ENCODE data around the gene RGMA.
A peak's percentile ranks its signal among the peaks of the same experiment; 100 is the strongest.

RGMA gene

DNA sequence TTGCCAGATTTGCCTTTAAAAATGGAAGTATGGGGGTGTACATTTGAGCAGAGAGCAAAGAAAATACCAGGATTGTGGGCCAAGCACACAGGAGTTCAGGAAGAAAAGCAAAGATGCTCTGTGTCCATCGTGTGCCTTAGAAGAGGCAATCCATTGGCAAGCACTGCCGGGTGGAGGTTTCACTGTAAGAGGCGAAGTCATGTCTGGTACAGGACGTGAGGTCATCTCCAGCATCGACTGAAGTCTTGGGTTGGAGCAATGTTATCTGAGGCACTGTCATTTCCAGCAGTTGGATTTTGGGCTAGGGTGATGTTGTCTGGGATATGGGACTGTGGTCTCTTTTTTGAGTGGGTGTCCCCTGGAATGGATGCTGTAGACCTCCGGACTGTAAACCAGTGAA is 4.8 kb upstream of the RGMA start:
- no peak overlapping the region for H3K4me3 ChIP-seq (ENCODE audit: low read depth, low read length)
- TF ChIP-seq, protein P1, sequence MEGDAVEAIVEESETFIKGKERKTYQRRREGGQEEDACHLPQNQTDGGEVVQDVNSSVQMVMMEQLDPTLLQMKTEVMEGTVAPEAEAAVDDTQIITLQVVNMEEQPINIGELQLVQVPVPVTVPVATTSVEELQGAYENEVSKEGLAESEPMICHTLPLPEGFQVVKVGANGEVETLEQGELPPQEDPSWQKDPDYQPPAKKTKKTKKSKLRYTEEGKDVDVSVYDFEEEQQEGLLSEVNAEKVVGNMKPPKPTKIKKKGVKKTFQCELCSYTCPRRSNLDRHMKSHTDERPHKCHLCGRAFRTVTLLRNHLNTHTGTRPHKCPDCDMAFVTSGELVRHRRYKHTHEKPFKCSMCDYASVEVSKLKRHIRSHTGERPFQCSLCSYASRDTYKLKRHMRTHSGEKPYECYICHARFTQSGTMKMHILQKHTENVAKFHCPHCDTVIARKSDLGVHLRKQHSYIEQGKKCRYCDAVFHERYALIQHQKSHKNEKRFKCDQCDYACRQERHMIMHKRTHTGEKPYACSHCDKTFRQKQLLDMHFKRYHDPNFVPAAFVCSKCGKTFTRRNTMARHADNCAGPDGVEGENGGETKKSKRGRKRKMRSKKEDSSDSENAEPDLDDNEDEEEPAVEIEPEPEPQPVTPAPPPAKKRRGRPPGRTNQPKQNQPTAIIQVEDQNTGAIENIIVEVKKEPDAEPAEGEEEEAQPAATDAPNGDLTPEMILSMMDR (IDR thresholded peaks at IDR 0.05; ENCODE audit: borderline replicate concordance, insufficient read depth, low read depth, low read length) = no peak

DNA sequence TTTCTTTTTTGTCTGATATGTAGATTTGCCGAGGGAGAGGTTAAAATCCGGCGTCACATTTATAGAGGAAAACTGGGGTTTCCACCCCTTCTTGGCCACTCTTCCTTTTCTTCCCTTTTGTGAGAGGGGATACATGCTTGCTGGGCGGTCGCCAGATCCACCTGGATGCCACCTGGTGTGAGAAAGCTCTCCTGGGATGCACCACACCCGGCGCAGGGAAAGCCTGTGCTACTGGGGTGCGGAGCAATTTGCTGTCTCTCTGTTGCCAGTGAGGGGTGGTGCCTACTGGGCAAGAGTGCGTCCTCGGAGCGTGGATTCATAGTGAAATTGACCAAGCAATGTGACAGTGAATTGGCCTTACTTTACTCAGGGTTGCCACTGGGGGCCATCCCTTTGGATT is 2.5 kb upstream of the RGMA start:
- H3K4me3 ChIP-seq (ENCODE audit: low read depth, low read length) = no peak overlapping the region
- TF ChIP-seq, protein P1 (IDR thresholded peaks at IDR 0.05; ENCODE audit: borderline replicate concordance, insufficient read depth, low read depth, low read length) = no peak

DNA sequence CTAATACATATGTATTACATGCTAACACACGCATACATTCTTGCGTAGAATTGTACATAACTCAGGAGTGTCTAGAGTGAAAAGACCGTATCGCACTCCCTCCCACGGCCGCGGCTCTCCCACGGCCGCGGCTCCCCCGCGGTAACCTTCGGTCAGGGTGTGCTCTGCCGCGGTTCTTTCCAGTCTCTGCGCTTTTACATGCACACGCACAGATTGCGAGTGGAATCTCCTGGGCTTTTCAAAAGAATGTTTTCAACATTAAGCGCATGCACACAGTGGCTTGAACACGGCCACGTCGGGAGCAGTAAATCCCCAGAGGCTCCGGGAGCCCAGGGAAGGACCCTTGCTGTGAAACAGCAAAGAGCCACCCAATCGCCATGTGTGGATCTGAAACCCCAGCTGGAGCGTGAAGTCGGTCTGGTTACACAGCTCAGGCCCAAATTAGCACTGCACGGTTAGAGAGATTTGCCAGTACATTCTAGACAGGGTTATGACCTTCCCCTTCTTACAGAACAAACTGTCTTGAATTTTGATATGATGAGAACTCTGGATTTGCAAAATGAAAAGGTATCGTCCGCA is 805 bp upstream of the RGMA start:
- no peak overlapping the region for H3K4me3 ChIP-seq (ENCODE audit: low read depth, low read length)
- TF ChIP-seq, protein P1 (IDR thresholded peaks at IDR 0.05; ENCODE audit: borderline replicate concordance, insufficient read depth, low read depth, low read length) = no peak

DNA sequence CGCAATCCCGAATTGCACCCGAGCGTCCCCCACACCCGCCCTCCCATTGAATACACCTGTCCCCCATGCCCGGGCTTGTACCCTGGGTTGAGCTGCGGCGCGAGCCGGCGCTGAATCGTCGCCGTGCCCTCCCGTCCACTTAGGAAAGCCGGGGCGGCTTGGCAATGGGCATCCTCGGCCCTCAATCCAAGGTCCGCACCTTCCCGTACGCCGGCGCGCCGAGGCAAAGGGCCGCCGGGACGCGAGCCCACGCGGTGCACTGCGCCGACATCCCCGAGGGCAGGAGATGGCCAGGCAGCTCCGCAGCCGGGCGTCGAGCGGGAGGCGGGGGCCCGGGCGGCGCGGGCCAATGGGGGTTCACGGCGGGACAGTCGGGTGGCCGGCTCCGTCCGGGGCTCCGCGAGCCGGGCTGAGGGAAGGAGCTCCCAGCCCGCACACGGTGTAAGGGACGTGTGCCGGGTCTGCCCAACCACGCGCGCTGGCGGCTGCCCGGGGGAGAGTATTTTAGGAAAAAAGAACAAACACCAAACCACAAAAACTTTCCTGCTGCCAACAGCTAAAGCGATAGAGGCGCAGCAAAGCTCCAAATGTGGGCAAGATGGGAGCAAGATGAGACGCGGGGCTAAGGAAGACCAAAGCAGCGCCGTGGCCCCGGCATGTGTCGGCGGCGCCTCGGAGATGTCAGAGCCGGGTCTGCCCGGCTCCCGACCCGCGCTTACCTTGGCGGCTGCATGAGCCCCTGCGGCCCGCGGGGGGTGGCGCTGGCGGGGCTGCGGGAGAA is 621 bp downstream of the RGMA start:
- TF ChIP-seq, protein P1 (IDR thresholded peaks at IDR 0.05; ENCODE audit: borderline replicate concordance, insufficient read depth, low read depth, low read length) = no peak
- H3K4me3 ChIP-seq (ENCODE audit: low read depth, low read length) = no peak overlapping the region

DNA sequence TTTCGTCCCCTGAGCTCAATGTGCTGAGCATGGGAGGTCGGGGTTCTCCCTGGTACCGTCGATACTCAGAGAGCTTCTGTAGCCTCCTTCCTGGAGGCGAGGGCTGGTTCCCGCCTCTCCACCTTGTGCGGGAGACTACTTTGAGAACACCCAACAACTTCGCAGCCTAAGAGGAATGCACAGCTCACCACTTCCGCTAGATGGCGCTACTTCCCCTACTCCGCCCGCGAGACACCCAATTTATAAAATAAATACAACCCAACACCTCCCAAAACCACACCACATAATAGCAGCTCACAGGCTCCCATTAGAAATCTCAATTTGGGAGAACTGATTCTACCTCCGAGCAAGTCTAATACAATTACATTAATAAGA is 1.2 kb downstream of the RGMA start:
- H3K4me3 ChIP-seq (ENCODE audit: low read depth, low read length) = no peak overlapping the region
- TF ChIP-seq, protein P1 (IDR thresholded peaks at IDR 0.05; ENCODE audit: borderline replicate concordance, insufficient read depth, low read depth, low read length) = peak; percentile 88

DNA sequence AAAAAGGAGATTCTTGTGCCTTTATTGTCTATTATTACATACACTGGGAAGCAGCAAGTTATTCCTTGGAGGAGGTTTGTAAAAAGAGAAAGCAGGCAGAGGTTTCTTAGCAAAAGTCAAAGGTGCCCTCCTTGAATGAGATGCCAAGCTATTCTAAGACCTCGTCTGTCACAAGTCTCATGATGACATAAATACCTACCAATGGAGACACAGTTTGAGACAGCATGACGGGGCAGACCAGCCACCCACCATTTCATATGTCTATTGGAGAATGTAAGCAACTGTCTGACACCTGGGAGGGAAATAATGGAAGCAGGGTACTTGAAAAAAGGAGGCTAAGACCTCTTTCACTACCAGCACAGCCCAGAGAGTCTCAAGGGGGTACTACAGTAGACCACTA is 2.2 kb downstream of the RGMA start:
- no peak overlapping the region for H3K4me3 ChIP-seq (ENCODE audit: low read depth, low read length)
- TF ChIP-seq, protein P1 (IDR thresholded peaks at IDR 0.05; ENCODE audit: borderline replicate concordance, insufficient read depth, low read depth, low read length) = no peak

DNA sequence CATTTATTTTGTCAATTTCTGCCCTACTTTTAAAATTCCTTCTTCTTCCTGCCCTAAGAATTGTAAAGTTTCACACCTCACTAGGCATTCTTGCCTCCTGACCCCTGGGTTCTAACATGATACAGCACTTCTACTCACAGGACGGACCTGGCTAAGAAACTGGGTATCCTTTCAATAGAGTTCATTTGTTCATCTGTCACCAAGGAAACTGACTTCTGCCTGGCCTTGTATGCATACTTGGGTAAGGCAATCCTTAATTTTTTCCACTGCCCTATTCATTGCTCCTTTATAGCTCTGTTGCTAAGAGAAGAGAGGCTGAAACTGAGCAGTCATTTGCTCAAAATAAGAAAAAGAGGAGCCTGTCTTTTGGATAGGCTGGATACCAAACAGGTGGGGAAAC is 3.3 kb downstream of the RGMA start:
- TF ChIP-seq, protein P1 (IDR thresholded peaks at IDR 0.05; ENCODE audit: borderline replicate concordance, insufficient read depth, low read depth, low read length) = no peak
- H3K4me3 ChIP-seq (ENCODE audit: low read depth, low read length) = no peak overlapping the region

Measured in GM12875 (cell line).